WI38 (cell line): ENCODE results near the gene ITGB8.

ENCODE experiments used
- H3K4me3 ChIP-seq: 2 replicates; pipeline ENCODE4 v1.5.1; 2011; ENCODE audit warnings: low read depth, mild to moderate bottlenecking, control low read depth, low read length
- CTCF ChIP-seq: IDR thresholded peaks from 2 replicates; pipeline ENCODE4 v1.5.1; 2012; ENCODE audit warnings: low read depth, mild to moderate bottlenecking, control low read depth, low read length

ITGB8 gene

GRCh38 chr7:20438694-20439376 is 108.1 kb downstream of the ITGB8 start:
- H3K4me3 ChIP-seq, result no peak overlapping the region
- TF ChIP-seq CTCF, result no peak

- no peak for TF ChIP-seq CTCF
Observed at GRCh38 chr7:20439416-20440185, 108.9 kb downstream of the ITGB8 start.

GRCh38 chr7:20440472-20441105 is 109.9 kb downstream of the ITGB8 start:
- no peak overlapping the region for H3K4me3 ChIP-seq
- no peak for TF ChIP-seq CTCF

More at GRCh38 chr7:20439416-20440185, 108.9 kb downstream of the ITGB8 start:
- no peak overlapping the region for H3K4me3 ChIP-seq

GRCh38 chr7:20441346-20441745 is 110.6 kb downstream of the ITGB8 start:
- no peak for TF ChIP-seq CTCF

GRCh38 chr7:20441991-20442441 is 111.3 kb downstream of the ITGB8 start:
- H3K4me3 ChIP-seq, result no peak overlapping the region
- no peak for TF ChIP-seq CTCF

More at GRCh38 chr7:20441346-20441745, 110.6 kb downstream of the ITGB8 start:
- no peak overlapping the region for H3K4me3 ChIP-seq

- TF ChIP-seq CTCF, result no peak
- no peak overlapping the region for H3K4me3 ChIP-seq
Observed at GRCh38 chr7:20442951-20443350, 112.3 kb downstream of the ITGB8 start.
